Esophagus squamous epithelium (tissue), 4 donors: ENCODE data around the gene ANKRD66.

ENCODE experiments used
- POLR2A ChIP-seq, 4 donors: fragments of 450-650 bp; IDR thresholded peaks; one replicate each; pipeline ENCODE4 v1.6.1; 2017; ENCODE audit warnings: antibody characterized with exemption in 4 of 4, mild to moderate bottlenecking in 4 of 4, moderate library complexity in 3 of 4
- TF ChIP-seq, protein P1 (sequence below), 6 experiments: fragments of 450-650 bp in 4 of 6; fragments of 200-600 bp in 2 of 6; sonication (generic) in 2 of 6; IDR thresholded peaks; one replicate each; pipeline ENCODE4 v1.5.1; 2016 to 2019; ENCODE audit warnings: antibody characterized with exemption in 6 of 6, mild to moderate bottlenecking in 4 of 6, moderate library complexity in 4 of 6

DNA sequence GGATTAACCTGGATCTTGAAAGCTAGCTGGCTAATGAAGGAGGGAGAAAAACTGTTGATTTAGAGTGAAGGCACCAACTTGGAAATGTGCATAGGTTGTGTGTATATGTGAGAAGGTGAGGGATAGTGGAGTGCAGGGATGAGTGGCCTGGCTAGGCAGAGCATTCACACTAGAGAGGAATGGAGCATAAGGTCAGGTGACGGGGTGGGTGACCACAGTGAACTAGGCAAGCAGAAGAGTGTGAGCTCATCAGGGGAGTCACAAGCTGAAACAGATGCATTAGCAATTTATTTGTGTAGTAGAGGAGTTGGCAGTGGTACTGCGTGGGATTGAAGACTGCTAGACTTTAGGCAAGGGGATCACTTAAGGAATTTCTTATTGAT is 10.5 kb downstream of the ANKRD66 start:
- TF ChIP-seq, protein P1, sequence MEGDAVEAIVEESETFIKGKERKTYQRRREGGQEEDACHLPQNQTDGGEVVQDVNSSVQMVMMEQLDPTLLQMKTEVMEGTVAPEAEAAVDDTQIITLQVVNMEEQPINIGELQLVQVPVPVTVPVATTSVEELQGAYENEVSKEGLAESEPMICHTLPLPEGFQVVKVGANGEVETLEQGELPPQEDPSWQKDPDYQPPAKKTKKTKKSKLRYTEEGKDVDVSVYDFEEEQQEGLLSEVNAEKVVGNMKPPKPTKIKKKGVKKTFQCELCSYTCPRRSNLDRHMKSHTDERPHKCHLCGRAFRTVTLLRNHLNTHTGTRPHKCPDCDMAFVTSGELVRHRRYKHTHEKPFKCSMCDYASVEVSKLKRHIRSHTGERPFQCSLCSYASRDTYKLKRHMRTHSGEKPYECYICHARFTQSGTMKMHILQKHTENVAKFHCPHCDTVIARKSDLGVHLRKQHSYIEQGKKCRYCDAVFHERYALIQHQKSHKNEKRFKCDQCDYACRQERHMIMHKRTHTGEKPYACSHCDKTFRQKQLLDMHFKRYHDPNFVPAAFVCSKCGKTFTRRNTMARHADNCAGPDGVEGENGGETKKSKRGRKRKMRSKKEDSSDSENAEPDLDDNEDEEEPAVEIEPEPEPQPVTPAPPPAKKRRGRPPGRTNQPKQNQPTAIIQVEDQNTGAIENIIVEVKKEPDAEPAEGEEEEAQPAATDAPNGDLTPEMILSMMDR (IDR thresholded peaks at IDR 0.05), result no peak
- no peak for TF ChIP-seq POLR2A (IDR thresholded peaks at IDR 0.05)
